NCI-H2196 (cell line): Measurements from ENCODE around the gene GJC2.

ENCODE experiments used
- DNase-seq: peaks from one replicate; lab custom pipeline; 2025; ENCODE audit not compliant: unreplicated experiment; lab: John Stamatoyannopoulos, UW

GJC2 gene

DNA sequence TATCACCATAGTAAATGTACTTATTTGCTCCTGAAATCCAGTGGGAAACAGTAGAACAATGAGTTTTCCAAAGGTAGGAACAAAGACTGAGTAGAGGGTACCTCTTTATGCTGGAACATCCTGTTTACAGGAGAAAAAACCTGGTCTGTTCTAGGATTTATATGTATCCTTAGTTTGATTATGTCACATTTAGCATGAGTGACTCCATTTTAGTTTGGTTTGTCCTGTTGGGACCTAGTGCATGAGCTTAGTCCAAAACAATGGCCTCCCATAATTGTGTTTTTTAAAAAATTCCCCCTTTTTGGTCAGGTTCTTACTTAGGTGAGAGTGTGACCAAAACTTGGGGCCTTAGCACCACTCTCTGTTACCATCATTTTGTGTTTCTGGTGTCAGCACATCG lies 37.1 kb upstream of the GJC2 start:
- no peak for DNase-seq

DNA sequence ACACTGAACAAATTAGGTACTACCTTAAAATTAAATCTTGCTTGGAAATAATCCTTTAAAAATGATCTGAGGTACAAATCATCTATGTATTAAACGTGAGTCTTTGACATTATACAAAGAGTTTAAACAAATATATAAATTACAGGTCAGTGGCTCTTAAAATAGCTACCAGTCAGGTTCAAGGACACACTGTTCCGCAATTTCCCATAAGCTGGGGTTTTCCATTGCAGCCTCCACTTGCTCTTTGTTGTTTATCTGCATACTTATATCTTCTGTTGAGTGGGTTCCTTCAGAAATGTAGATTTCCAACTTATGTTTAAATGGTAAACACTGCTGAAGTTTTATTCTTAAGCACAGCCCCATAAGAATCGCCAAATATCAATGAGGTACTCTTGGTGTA lies 34.9 kb upstream of the GJC2 start:
- no peak for DNase-seq

DNA sequence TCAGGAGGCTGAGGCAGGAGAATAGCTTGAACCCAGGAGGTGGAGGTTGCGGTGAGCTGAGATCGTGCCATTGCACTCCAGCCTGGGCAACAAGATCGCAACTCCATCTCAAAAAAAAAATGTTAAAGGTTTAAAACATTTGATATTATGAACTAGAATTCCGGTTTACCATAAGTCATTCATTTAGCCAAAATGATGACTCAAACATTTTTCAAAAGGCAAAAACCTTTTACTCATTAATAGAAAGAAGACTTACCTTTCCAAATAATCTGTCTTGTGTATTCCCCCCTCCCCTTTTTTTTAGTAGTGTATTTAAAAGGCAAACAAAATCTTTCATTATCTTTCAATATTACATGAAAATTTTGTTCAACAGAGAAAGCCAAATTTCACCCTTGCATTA lies 32.4 kb upstream of the GJC2 start:
- no peak for DNase-seq

DNA sequence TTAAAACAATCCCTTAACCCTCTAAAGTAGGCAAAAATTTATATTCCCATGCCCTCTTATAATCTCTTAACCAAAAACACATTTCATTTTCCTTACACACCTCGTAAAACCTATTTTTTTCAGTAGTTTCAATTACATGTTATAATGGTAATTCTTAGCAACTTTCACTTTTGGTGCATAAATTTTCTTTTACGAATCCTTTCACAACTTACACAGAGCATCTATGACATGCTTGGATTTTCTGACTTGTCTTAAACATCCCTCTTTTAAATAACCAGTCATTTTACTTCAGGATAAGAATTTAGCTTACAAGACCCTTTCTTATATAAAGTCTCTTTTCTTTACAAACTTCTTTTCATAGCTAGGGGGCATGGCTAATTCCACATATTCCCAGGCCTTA lies 31.7 kb upstream of the GJC2 start:
- no peak for DNase-seq

DNA sequence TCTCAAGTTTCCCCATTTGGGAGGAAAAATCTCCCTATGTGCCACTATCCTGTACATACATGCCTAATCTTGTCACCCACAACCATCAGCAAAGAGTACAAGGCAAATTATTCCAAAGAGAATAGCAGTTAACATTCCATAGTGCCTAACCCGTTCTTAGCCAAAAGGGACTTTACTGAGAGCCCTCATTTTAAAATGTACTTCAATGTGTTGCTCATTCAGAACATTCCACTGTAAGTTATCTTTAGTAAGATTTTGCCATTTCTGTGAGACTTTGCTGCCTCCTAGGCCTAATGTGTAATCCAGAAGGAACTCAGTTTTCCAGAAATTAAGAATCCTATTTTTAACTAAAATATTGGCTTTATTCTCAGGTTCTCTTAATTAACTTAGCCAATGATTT lies 29.4 kb upstream of the GJC2 start:
- no peak for DNase-seq

DNA sequence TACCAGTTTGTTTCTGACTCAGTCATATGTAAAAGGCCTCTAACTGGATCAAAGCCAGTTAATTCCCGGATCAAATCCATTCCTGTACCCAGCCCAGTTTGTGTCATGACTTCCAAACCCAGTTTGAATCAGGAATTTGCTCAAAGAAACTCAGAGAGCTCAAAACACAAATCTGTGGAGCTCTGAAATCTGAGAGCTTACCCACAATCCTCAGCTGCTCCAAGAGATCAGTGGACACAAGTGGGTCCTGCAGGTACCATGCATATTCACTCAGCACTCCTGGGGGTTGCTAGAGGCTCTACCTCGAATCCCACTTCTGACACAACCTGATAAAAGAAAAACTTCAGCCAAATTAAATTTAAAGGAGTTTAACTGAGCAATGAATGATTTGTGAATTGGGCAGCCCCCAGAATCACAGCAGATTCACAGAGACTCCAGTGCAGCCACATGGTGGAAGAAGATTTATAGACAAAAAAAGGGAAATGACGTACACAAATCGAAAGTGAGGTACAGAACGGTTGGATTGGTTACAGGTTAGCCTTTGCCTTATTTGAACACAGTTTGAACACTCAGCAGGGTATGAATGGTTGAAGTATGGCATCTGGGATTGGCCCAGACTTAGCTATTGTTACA lies 28.8 kb upstream of the GJC2 start:
- DNase-seq = no peak

DNA sequence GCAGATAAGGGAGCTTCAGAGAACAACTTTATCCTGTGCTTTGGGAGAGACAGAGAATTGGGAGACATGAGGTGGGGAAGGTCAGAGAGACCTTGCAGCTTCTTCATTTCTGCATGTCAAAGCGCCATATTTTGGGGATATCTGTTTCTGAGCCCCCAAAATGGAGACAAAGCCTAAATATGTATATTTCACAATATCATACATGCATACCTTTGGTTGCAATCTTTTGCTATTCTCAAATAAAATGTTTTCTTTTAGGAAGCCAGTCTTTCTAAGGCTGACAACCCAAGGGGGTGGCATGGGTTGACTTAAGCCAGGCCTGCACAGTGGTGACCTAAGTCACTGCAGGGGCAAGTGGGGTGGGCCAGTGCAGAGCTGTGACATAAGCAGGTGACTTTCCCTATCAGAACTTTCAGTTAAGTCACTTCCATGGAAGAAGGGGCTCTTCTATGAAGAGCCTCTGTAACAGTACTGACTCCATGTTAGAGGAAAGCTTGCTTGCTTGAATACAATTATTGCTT lies 26.7 kb upstream of the GJC2 start:
- no peak for DNase-seq

DNA sequence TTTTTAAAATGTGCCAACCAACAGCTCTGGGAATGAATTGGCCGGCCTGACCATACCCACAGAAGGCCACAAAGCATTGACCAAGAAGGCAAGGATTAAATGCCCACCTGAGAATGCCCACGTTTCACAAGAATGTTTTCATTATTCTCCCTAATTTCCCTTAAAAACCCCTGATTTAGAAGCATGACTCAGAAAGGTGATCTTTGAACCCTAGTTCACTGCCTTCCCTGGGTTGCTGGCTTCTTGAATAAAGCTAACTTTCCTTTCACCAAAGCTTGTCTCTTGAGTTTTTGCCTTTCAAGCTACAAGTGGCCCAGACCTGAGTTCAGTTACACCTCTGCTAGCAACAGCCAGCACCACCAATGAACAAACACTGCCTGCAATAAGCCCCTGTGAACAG lies 26.2 kb upstream of the GJC2 start:
- DNase-seq = no peak

DNA sequence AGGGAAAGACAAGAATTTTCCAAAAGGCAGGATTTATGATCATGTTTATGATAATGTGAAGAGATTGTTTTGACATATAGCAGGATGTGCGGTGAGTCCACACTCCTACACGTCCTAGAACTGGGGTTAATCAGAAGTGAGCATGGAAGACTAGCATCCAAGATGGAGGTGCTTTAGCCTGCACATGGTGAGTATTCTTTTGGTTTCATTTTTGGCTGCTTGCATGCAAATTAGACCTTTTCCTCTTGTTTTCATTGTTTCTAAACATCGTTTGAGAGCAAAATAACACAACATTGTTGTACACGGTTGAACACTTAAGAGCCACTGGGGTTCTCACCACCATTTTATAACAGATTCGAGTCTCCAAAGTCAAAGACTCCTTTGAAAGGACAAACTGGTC lies 24.5 kb upstream of the GJC2 start:
- DNase-seq = no peak

DNA sequence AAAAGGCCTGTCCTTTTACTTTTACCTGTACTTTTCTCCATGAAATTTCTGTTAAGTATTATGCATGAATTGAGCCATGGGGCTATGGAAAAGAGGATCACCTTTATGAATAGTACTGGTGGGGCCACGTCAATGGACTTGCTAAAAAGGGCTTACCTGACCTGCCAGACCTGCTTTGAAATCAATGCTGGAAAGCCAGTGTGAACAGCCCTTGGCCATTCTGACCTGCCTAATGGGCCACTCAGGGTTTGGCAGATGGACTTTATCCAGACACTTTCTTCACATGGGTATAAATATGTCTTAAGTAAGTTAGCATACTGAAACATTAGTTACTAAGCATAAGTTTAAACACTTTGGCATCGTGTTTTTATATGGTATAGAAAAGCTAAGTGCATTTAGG lies 18.0 kb upstream of the GJC2 start:
- DNase-seq = no peak

DNA sequence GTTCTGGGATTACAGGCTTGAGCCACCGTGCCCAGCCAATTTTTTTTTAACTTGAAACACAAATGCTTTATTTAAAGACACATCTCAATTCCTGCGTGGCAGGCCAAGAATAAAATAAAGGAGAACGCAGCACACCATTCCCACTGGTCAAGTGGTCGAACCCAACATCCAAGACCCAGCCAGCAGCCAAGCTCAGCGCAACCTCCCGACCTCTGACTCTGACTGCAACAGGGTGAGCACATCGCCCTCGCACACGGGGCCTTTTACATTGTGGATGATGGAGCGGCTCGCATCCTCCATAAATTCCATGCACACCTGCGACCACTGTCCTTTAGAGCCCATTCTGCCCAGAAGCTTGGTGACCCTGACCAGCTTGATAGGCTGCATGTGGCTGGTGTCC lies 15.1 kb upstream of the GJC2 start:
- no peak for DNase-seq

DNA sequence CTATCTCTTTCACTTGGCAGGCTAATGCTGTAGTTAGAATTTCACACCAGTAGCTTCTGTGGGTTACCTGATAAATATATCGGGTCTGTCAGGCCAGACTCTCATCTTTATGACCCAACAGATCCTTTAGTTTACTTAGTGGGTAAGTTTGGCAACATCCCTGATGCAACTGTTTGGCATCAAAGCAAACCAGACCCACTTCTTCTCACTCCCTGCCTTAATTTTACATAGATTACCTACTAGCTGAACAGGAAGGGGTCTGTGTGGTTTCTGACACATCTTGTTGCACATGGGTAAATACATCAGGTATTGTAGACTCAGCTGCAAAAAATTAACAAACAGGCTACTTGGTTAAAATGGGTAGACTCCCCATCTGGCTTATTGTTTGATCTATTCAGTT lies 12.8 kb upstream of the GJC2 start:
- DNase-seq = no peak

DNA sequence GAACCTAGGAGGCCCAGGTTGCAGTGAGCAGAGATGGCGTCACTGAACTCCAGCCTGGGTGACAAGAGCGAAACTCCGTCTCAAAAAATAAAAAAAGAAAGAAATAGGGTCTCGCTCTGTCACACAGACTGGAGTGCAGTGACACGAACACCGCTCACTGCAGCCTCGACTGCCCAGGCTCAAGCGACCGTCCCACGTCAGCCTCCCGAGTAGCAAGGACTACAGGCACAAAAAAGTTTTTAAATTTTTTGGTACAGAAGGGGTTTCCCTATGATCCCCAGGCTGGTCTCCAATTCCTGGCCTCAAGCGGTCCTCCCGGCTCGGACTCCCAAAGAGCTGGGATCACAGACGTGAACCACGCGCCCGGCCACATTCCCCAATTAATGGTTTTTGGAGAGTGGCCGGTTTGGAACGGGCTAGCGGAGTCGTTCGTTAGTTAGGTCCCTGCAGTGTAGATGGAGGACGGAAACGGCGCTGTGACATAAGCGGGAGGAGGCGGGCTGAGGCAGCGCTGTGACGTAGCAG lies 10.3 kb upstream of the GJC2 start:
- DNase-seq = no peak

DNA sequence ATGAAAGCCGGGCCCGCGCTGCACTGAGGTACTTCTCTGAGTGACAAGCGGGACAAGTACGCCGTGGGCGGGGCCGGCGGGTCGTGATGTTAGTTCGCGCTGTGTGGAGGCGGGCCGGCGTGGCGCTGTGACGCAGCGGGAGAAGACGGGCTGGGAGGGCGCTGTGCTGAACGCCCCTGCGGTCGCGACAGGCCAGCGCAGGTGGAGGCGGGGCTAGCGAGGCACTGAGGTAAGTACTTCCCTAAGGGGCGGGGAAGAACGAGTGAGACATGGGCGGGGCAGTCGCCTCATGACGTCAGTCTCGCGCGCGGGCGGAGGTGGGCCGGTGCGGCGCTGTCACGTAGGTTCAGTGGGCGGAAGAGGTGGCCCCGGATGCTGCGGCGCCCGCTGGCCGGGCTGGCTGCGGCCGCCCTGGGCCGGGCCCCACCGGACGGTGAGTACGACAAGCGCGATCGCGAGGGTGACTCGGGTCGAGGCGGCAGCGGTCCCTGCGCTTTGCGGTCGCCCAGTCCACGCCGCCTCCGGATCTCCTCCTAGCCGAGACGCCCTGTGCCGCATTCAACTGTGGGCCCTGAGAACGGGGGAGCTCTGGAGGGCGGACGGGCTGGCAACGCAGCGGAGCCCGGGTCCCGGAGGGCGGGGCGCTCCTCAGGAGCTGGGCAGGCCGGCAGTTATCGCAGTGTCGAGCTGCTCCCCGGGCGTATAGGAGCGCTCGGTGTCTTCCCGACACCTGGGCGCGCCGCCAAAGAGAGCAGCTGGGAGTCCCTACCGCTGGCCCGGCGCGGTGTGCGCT lies 9.6 kb upstream of the GJC2 start, which contains the start of gene GUK1:
Gene GUK1 (plus strand): TSS at position 349 of the 793 bp plus-strand sequence. CDS start 24 bp downstream, at position 373.
- DNase-seq = peak; percentile 99

DNA sequence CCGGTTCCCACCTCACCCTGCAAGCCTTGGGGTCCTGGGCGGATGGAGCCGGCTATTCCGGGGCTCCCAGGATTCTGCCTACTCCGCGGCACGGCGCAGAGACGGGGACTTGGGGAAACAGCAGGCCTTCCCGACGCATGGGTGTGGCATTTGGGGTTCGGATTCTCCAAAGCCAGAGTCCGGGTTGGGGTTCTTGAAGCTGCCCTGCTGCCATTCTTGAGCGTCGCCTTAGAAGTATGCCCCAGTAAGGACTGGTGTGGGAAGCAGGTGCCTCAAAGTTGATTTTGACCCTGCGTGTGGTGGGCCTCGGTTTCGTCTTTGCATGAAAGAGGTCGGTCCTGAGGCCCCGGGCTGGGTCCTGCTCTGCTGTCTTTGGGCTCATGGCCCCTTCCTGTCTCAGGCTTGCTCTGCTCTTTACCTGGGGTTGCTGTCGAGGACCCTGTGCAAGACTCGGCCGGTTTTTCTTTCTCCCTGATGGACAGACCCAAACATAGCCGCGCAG lies 9.0 kb upstream of the GJC2 start:
- DNase-seq = no peak

DNA sequence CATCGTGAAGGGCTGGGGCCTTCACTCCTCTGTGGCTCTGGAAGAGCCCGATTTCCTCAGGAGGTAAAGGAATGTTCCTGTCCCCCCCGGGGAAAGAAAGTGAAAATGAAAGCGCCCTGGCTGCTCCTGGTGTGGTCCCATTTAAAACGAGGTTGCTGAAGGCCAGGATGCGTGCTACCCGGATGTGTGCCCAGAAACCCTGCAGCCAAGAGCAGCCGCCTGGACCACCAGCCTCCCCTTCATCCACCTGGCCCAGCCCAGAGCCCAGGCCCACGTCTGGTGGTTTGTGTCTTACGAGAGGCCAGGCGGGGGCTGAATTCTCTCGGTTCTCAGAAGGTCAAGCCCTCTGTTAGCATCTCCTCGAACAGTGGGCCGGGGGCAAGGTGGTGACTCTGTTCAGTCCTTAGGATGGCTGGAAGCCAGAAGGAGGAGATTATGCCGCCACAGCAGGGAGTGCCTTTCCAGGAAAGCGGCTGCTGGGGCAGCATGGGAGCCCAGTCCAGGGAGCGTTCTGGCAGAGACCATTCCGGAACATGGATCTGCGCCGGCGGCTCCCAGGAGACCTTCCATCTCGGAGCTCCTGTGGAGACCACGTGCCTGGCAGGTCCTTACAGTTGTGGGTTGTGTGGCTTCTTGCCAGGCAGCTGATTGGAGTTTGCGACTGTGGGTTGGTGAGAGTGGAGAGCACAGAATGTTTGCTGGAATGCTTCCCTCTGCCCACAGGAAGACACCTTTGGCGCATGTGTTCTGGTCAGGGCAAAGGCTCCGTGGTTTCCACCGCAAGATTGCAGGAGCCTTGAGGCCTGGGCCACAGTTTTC lies 8.3 kb upstream of the GJC2 start:
- no peak for DNase-seq

DNA sequence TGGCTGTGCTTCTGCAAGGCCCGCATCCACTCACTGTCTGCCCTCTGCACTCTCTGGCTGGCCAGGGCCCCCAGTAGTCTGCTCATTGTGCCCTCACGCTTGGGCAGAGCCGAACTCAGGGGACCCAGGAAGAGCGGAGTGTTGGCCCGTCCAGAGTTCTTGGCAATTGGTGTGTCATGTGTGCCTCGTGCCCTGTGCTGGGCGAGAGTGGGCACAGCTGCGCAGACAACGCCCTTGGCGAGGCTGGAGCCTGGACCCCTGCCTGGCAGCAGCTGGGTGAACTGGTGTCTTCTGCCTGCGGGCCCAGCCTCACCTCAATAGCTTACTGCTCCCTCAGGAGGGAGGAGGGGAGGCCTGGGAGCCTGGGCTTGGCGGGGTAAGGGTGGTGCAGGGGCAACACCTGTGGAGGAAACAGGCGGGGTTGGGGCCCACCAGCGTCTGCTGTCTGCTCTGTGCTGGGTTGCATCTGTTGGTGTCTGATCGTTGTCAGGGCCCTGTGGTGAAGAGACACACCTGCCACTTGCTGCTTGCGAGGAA lies 7.5 kb upstream of the GJC2 start:
- no peak for DNase-seq

DNA sequence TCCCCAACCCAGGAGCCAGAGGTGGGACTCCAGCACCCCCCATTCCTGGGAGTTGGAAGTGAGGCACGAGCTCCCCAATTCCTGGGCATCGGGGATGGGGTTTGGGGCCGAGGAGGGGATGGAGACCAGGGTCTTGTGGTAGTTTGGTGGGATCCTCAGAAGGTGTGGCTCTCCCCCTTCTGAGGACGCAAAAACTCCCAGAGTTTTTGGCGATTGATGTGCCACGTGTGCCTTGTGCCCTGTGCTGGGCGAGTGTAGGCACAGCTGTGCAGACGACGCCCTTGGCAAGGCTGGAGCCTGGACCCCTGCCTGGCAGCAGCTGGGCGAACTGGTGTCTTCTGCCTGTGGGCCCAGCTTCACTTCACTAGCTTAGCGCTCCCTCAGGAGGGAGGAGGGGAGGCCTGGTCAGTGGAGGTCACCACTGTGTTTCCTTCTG lies 7.0 kb upstream of the GJC2 start:
- DNase-seq = no peak

DNA sequence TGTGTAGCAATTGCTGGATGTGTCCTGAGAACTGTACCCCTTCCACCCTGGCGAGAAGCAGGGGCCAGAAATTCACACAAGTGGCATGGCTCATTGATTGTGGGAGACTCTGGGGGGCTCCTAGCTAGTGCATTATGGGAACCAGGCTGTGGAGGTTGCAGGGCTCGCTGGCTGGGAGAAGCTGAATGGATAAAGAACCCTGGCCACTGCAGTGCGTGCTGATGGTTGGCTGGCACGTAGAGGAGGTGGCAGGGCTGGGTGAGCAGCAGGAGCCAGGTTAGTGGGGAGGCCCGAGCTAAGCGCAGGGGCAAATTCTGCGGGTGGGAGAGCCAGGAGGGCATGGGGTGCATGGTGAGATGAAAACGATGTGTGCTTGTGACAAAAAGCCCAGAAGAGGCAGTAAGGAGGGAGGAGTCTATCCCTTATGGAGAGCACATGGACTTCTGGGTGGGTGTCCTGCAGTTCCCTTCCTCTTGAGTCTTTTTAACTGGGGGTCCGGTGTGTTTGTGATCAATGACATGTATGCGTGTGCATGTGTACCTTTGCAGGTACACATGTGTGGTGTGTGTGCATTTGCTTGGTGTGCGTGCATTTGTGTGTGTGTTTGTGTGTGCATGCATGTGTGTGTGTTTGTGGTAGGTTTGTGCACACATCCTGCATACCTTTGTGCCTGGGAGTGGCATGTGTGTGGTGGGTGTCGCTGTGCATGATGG lies 6.1 kb upstream of the GJC2 start:
- no peak for DNase-seq
